ENCODE measurements around the gene ANAPC1.

The ANAPC1 gene

DNA sequence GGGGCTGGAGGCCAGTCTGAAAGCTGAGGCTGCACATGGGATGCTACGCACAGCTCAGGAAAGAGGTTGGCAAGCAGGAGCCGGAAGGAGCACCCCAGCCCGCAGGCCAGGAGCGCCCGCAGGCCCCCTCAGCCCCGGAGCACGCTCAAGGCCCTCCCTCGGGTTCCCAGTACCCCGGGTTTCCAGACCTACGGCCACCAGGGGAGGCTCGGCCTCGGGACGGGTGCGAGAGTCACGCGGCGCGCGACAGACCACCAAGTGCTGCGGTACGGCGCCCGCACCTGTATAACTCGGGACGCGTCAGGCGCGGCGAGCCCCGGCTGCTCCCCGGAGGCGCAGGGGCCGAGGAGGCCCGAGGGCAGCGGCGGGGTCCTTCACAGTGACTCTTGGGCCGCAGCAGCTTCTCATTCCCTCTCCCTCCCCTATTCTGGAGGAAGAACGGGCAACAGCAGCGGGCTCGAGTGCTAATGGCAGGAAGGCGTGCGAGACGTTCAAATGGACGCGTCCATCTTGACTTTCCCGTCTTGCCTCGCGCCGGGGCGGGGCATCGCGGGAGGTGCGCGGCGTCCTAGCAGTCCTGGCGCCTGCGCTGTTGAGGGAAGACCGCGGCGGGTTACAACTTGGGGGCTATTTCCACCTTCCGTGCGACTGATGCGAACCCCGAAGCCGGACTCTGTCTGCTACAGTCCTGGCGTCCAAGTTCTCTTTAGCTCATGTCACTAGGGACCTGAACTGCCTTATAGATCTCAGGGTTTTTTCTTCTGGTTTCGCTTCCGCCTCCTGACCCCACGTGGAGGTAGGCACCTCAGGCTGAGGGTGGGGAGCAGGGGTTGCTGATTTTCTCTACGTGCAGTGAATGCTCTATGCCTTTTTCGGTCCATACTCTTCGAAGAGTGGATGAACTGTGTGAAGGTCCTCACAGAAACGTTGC is at the start of gene ANAPC1 (continued):
- TF ChIP-seq, protein P1, sequence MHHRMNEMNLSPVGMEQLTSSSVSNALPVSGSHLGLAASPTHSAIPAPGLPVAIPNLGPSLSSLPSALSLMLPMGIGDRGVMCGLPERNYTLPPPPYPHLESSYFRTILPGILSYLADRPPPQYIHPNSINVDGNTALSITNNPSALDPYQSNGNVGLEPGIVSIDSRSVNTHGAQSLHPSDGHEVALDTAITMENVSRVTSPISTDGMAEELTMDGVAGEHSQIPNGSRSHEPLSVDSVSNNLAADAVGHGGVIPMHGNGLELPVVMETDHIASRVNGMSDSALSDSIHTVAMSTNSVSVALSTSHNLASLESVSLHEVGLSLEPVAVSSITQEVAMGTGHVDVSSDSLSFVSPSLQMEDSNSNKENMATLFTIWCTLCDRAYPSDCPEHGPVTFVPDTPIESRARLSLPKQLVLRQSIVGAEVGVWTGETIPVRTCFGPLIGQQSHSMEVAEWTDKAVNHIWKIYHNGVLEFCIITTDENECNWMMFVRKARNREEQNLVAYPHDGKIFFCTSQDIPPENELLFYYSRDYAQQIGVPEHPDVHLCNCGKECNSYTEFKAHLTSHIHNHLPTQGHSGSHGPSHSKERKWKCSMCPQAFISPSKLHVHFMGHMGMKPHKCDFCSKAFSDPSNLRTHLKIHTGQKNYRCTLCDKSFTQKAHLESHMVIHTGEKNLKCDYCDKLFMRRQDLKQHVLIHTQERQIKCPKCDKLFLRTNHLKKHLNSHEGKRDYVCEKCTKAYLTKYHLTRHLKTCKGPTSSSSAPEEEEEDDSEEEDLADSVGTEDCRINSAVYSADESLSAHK (tag by site-specific recombination; IDR thresholded peaks at IDR 0.05) = no peak
- TF ChIP-seq, protein P2, sequence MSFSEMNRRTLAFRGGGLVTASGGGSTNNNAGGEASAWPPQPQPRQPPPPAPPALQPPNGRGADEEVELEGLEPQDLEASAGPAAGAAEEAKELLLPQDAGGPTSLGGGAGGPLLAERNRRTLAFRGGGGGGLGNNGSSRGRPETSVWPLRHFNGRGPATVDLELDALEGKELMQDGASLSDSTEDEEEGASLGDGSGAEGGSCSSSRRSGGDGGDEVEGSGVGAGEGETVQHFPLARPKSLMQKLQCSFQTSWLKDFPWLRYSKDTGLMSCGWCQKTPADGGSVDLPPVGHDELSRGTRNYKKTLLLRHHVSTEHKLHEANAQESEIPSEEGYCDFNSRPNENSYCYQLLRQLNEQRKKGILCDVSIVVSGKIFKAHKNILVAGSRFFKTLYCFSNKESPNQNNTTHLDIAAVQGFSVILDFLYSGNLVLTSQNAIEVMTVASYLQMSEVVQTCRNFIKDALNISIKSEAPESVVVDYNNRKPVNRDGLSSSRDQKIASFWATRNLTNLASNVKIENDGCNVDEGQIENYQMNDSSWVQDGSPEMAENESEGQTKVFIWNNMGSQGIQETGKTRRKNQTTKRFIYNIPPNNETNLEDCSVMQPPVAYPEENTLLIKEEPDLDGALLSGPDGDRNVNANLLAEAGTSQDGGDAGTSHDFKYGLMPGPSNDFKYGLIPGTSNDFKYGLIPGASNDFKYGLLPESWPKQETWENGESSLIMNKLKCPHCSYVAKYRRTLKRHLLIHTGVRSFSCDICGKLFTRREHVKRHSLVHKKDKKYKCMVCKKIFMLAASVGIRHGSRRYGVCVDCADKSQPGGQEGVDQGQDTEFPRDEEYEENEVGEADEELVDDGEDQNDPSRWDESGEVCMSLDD (tag by site-specific recombination; IDR thresholded peaks at IDR 0.05) = peak; percentile 53; the same call in 1 of the 2 replicates
- TF ChIP-seq, protein P3, sequence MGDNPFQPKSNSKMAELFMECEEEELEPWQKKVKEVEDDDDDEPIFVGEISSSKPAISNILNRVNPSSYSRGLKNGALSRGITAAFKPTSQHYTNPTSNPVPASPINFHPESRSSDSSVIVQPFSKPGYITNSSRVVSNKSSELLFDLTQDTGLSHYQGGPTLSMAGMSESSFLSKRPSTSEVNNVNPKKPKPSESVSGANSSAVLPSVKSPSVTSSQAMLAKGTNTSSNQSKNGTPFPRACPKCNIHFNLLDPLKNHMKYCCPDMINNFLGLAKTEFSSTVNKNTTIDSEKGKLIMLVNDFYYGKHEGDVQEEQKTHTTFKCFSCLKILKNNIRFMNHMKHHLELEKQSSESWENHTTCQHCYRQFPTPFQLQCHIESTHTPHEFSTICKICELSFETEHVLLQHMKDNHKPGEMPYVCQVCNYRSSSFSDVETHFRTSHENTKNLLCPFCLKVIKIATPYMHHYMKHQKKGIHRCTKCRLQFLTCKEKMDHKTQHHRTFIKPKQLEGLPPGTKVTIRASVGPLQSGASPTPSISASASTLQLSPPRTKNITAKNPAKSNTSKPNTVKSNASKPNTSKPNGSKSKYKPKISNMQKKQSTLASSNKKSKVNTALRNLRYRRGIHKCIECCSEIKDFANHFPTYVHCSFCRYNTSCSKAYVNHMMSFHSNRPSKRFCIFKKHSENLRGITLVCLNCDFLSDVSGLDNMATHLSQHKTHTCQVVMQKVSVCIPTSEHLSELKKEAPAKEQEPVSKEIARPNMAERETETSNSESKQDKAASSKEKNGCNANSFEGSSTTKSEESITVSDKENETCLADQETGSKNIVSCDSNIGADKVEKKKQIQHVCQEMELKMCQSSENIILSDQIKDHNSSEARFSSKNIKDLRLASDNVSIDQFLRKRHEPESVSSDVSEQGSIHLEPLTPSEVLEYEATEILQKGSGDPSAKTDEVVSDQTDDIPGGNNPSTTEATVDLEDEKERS (tag by site-specific recombination; IDR thresholded peaks at IDR 0.05) = no peak
- no peak for TF ChIP-seq ZNF658 (tag by site-specific recombination; IDR thresholded peaks at IDR 0.05)
- TF ChIP-seq SP3 (tag by site-specific recombination; IDR thresholded peaks at IDR 0.05) = peak; percentile 70
- no peak for TF ChIP-seq ZNF169 (tag by site-specific recombination; IDR thresholded peaks at IDR 0.05)
- no peak for TF ChIP-seq ZNF558 (tag by site-specific recombination; IDR thresholded peaks at IDR 0.05)
- TF ChIP-seq ZNF2 (tag by site-specific recombination; IDR thresholded peaks at IDR 0.05) = no peak
- TF ChIP-seq ZNF140 (tag by site-specific recombination; IDR thresholded peaks at IDR 0.05) = no peak
- TF ChIP-seq ZIC2 (tag by site-specific recombination; IDR thresholded peaks at IDR 0.05) = no peak
- TF ChIP-seq ZNF341 (tag by site-specific recombination; IDR thresholded peaks at IDR 0.05; ENCODE audit: low read depth) = peak; percentile 73
- TF ChIP-seq, protein P4, sequence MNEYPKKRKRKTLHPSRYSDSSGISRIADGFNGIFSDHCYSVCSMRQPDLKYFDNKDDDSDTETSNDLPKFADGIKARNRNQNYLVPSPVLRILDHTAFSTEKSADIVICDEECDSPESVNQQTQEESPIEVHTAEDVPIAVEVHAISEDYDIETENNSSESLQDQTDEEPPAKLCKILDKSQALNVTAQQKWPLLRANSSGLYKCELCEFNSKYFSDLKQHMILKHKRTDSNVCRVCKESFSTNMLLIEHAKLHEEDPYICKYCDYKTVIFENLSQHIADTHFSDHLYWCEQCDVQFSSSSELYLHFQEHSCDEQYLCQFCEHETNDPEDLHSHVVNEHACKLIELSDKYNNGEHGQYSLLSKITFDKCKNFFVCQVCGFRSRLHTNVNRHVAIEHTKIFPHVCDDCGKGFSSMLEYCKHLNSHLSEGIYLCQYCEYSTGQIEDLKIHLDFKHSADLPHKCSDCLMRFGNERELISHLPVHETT (tag by site-specific recombination; IDR thresholded peaks at IDR 0.05) = no peak
- TF ChIP-seq ZBTB20 (tag by site-specific recombination; IDR thresholded peaks at IDR 0.05) = peak; percentile 75
- TF ChIP-seq ZEB2 (tag by site-specific recombination; IDR thresholded peaks at IDR 0.05) = peak; percentile 64; the same call in 1 of the 2 replicates
- no peak for TF ChIP-seq ZNF791 (tag by site-specific recombination; IDR thresholded peaks at IDR 0.05)
- no peak for TF ChIP-seq ZNF792 (tag by site-specific recombination; IDR thresholded peaks at IDR 0.05)
- TF ChIP-seq, protein P5, sequence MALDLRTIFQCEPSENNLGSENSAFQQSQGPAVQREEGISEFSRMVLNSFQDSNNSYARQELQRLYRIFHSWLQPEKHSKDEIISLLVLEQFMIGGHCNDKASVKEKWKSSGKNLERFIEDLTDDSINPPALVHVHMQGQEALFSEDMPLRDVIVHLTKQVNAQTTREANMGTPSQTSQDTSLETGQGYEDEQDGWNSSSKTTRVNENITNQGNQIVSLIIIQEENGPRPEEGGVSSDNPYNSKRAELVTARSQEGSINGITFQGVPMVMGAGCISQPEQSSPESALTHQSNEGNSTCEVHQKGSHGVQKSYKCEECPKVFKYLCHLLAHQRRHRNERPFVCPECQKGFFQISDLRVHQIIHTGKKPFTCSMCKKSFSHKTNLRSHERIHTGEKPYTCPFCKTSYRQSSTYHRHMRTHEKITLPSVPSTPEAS (tag by site-specific recombination; IDR thresholded peaks at IDR 0.05) = no peak
- no peak for TF ChIP-seq GLI2 (tag by site-specific recombination; IDR thresholded peaks at IDR 0.05; ENCODE audit: borderline replicate concordance, low read depth)
- no peak for TF ChIP-seq ZNF701 (tag by site-specific recombination; IDR thresholded peaks at IDR 0.05)
- no peak for TF ChIP-seq ZNF114 (tag by site-specific recombination; IDR thresholded peaks at IDR 0.05)
- TF ChIP-seq ZNF571 (tag by site-specific recombination; IDR thresholded peaks at IDR 0.05) = no peak
- no peak for TF ChIP-seq RBAK (tag by site-specific recombination; IDR thresholded peaks at IDR 0.05)
- no peak for TF ChIP-seq ZNF202 (tag by site-specific recombination; IDR thresholded peaks at IDR 0.05; ENCODE audit: borderline replicate concordance)
- TF ChIP-seq KLF9 (tag by site-specific recombination; IDR thresholded peaks at IDR 0.05; ENCODE audit: low read depth) = 0 out of 2 replicates have a peak, but pooled peaks have one; percentile 16
- no peak for TF ChIP-seq ZNF626 (tag by site-specific recombination; IDR thresholded peaks at IDR 0.05)
- TF ChIP-seq ZNF585B (tag by site-specific recombination; IDR thresholded peaks at IDR 0.05) = no peak
- peak; percentile 87 for TF ChIP-seq YY1 (tag by site-specific recombination; IDR thresholded peaks at IDR 0.05)
- TF ChIP-seq ZNF621 (tag by site-specific recombination; IDR thresholded peaks at IDR 0.05) = no peak

Measured in HEK293 (cell line).